ENCODE data around the gene SEMA6D.

DNA sequence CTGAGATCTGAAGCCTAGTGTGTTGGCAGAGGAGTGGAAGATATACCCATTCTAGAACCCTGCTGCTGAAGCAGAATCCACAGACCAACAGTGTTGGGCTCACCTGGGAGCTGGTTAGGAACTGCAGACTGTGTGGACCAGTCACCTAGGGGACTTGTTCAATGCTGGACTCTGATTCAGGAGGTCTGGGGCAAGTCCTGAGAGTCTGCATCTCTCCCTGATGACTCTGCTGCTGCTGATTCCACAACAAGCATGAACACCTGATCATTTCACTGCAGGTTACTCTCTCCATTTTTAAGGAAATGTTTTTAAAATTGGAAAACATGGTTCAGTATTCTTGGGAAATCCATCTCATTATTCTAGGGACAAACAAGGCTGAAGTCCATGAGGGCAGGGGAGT lies 84.9 kb downstream of the SEMA6D start:
- TF ChIP-seq, protein P1, sequence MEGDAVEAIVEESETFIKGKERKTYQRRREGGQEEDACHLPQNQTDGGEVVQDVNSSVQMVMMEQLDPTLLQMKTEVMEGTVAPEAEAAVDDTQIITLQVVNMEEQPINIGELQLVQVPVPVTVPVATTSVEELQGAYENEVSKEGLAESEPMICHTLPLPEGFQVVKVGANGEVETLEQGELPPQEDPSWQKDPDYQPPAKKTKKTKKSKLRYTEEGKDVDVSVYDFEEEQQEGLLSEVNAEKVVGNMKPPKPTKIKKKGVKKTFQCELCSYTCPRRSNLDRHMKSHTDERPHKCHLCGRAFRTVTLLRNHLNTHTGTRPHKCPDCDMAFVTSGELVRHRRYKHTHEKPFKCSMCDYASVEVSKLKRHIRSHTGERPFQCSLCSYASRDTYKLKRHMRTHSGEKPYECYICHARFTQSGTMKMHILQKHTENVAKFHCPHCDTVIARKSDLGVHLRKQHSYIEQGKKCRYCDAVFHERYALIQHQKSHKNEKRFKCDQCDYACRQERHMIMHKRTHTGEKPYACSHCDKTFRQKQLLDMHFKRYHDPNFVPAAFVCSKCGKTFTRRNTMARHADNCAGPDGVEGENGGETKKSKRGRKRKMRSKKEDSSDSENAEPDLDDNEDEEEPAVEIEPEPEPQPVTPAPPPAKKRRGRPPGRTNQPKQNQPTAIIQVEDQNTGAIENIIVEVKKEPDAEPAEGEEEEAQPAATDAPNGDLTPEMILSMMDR (IDR thresholded peaks at IDR 0.05; ENCODE audit: poor library complexity), result no peak
- TF ChIP-seq EZH2 (IDR thresholded peaks at IDR 0.05; ENCODE audit: borderline replicate concordance) (no peak), EZH2phosphoT487 (IDR thresholded peaks at IDR 0.05; ENCODE audit: low read depth, severe bottlenecking, unreplicated experiment) (no peak)

Measured in hepatocyte (in vitro differentiated cells).